HG03439 (cell line): ENCODE measurements around the gene LRRFIP1.

ENCODE experiments used
- ATAC-seq: cut with Tn5 transposase; IDR thresholded peaks from one replicate; pipeline ENCODE4 v1.9.1; 2021; ENCODE audit warnings: mild to moderate bottlenecking, moderate library complexity; ENCODE audit not compliant: unreplicated experiment

Gene LRRFIP1

DNA sequence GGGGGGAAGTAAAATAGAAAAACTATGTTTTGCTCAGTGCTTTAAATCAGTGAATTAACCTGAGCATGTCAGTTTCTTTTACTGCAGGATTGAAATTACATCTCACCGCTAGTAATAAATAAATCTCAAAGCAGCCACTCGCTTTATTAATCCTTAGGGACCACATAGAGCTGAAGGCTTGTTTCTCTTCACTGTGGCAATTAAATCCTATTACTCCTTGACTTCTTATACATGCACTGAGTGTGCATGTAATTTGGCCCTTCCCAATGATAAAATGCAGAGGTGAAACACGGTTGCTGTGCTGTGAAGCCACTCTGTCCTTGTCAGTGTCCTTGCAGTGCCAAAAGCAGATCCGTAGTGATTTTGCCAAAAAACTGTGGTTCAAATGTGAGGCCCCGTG, 94.1 kb downstream of the LRRFIP1 start:
- no peak for ATAC-seq

DNA sequence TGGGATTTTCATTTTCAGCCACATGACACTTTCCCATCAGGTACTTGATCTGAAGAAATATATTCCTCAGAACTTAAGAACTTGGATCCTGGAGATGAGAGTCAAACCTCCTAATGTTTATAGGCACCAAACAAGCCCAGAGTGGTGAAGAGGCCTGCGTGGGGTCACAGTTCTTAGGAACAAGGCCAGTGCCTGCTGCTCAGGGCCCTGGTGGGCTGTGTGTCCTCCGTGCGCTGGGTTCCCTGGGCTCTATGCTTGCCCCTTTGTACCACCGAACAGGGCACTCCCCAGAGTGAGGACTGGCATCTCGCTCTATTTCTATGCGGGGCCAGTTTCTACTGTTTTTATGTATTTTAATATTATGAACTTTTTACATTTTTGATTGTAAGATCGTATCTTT, 95.2 kb downstream of the LRRFIP1 start:
- no peak for ATAC-seq

DNA sequence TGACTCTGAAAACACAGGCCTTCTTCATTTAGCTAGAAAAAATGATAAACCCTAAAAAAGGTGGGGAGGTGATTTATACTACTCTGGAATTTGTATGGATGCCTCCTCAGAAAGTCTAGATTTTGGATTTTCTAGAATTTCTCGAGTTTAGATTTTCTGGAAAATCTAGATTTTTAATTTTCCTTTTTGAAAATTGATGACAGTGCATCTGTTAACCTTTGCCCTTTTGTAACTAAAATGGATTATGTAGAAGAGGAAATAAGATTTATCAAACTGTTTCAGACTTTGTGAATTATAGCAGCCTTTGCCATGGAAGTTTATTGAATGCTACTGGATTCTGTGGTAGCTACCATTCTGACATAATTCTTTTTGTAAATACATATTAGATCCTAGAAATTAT, 95.6 kb downstream of the LRRFIP1 start:
- no peak for ATAC-seq

GRCh38 chr2:237723602-237724001, 96.2 kb downstream of the LRRFIP1 start:
- no peak for ATAC-seq

DNA sequence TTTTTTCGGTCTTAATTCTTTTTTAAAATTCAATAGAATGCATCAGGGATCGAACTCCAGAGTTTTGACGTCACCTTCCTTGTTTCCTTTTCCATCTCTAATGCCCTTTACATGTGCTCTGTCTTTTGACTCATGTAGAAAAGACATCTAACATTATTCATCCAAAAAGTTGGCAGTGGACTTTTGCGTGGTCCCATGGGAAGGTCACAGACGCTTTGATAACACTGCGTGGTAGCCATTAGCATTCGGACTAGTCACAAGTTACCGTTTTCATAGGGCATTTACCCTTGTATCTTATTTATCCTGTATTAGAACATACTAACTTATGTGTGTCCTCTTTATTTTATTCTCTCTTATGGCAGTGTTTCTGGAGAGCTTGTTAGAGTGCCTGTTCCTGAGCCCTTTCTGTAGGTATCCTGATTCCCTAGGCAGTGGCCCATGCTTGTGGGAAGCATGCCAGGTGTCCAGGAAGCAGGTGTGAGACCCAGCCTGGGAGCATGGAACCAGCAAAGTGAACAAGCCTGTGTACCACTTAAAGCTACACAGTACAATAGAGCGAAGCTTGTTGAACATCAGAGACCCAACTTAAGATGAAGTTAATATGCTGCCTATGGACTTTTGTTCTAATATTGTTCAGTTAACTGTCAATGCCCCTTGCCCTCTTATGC, 97.6 kb downstream of the LRRFIP1 start:
- ATAC-seq: no peak

GRCh38 chr2:237725661-237726060, 98.3 kb downstream of the LRRFIP1 start:
- ATAC-seq: no peak

DNA sequence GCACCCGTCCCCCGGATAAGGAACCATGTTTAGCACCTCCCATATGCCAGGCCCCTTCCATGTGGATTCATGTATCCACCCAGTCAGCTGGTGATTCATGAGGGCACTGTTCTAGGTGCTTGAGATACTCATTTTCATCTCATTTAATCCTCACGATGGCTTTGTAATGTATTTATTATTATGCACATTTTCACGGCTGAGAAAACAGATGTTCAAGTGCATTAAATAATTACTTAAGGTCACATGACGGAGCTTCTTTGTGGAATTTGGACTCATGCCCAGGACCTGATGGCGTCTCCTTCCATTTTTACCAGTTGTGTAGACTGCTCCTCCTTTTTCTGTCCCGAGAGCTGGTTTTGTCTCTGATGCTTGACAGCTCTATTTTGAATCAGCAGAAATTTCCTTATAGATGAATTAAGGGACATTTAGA, 99.0 kb downstream of the LRRFIP1 start:
- ATAC-seq: no peak

GRCh38 chr2:237727363-237727762, 100.0 kb downstream of the LRRFIP1 start:
- ATAC-seq: no peak

GRCh38 chr2:237729681-237730475, 102.5 kb downstream of the LRRFIP1 start:
- no peak for ATAC-seq

DNA sequence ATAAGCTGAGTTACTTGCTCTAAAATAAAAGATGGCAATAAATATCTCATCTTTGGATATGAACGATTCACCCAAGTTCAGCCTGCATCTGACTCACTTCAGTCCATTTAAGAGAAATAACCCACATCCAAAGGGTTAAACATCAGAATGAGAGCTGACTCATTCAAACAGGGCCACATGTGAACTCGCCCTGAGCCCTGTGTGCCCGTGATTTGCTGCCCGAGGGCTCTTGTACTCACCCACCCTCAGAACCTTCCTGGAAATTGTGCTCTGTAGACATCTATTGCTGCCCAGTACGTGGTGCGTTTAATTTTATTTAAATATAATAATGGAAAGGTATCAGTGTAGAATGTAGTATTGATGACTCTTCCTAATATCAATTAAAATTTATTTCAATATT, 104.3 kb downstream of the LRRFIP1 start:
- ATAC-seq: no peak

DNA sequence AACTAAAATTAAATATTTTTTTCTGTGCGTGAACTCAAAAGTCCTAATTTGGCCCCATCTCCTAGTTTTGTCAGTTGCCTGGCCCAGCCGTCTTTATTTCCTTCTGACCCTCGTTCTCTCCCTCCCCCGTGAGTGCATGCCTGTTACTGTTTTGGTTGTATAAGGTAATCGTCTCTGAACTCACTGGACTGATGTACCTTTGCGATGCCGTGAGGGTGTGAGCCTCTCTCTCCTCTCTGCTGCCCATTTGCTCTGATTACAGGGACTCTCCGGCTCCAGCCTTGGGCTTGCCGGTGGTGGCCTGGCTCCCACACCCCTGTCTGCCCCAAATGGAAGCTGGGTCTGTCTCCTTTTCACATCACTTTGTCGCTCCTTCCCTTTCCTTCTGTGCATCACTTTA, 104.7 kb downstream of the LRRFIP1 start:
- no peak for ATAC-seq

- ATAC-seq: no peak
Observed at GRCh38 chr2:237732790-237733381, 105.5 kb downstream of the LRRFIP1 start.

- no peak for ATAC-seq
Observed at GRCh38 chr2:237733677-237734300, 106.4 kb downstream of the LRRFIP1 start.

DNA sequence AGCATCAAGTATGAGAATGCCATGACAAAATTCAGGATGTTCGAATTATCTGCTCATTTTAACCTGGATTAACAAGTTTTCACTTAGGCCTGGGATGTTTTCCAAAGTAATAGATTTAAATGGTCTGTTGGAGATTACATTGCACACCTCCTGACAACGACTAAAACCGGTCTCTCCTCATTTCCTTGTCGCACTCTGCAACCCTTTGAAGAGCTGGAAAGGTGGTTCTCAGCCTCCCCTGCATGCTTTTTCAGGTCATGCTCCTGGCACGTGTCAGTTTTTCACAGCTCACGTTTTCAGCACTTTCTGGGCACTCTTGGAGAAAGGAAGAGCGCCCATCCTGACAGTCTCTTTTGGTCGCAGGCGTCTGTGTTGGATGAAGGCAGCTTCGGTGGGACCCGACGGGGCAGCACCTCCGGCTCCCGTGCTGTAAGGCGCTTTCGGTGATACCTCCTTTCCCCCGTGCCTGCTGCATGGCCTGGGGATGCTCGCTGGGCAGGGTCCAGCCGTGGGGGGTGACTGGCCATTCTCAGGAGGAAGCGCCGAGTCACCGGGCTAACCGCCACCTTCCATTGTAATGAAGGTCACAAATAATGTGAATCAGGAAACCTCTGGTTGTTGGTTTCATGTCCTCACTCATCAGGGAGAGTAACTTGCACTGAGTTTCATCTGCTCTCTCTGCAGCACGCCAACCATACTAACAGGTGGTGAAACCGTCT, 107.7 kb downstream of the LRRFIP1 start:
- ATAC-seq: no peak

DNA sequence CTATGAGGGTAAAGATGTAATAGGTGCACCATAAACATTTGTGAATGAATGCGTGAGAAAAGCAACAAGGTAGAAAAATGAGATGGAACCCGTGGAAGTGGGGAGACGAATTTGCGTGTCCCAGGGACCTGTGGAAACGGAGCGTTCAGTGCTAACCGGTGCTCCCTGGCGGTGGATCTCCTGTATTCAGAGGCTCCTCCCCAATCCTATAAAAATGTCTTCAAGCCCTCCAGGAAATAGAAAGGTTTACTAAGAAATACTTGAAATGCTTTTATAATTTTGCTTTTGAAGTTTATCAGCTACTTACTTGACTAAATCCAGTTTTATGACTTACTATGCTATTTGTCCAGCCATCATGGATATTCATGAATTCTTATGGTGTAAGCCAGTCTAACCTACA, 108.4 kb downstream of the LRRFIP1 start:
- no peak for ATAC-seq

DNA sequence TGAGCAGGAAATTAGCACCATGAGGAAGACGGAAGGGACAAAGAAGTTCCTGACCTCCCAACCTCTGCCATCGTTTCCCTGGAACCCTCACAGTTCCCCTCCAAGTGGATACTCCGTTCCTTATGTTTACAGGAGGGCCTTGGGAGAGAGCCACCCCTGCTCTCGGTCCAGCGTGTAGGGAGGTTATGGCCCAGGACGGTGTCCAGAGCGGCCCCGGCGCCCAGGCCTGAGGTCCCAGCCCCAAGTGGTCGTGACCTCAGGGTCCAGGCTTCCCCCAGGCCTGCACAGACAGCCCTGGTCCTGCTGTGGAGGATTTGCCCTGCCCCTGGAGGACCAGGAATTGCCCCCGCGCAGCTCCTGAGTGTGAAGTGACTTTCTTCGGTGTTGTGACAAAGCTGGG, 109.4 kb downstream of the LRRFIP1 start:
- no peak for ATAC-seq

DNA sequence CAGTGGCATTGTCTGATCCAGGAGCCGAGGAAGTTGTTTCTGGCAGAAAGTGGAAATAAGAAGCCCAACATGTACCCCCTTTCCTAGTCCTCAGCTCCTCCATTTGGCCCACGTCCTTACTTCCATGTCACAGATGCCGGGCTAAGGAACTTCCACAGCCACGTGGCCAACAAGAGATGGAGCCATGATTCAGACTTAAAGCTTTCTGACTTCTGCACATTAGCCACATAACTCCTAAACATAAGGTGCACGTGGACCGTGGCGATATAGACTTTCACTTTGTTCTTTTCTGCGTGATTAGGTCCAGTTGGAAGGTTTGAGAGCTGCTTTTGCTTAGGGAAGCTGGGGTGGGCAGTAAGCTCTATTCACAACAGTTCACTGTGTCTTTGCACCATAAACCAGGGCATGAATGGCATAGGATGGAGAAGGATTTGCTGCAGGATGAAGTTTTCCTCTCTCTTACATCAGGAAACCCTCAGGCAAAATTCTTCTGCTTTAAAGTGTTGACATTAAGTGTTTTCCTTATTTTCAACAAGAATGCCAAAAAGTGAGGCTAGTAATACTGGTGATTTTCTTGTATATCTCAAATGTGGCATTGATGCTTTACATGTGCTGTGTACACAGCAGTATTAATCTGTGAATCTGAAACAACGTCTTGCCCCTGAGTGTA, 109.9 kb downstream of the LRRFIP1 start:
- ATAC-seq: no peak

GRCh38 chr2:237738255-237738654, 110.9 kb downstream of the LRRFIP1 start:
- ATAC-seq: no peak

GRCh38 chr2:237739101-237739500, 111.7 kb downstream of the LRRFIP1 start:
- no peak for ATAC-seq

DNA sequence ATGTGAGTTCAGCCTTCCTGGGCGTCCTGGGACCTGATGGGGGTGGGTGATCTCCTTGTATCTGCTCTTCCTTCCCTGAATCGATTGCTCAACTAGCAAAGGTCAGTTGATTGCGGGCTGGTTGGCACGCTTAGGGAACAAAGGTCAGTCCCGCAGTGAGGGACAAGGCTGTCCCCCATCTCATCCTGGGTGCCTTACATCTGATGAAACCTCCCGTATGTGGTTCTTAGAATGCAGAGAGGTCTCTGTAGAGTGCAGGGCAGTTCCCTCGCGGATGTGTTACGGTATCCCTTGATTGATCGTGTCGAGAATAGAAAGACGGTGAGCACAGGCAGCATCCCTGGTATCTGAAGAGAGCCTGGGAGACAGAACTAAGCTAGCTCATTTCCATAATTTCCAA, 114.8 kb downstream of the LRRFIP1 start:
- no peak for ATAC-seq
